GM12865 (cell line): ENCODE data around the gene CMTM4.
A peak's percentile ranks its signal among the peaks of the same experiment; 100 is the strongest.

Source experiments
- DNase-seq: peaks from one replicate; pipeline ENCODE4 v3.0.0; 2010; ENCODE audit warnings: low read depth
- H3K4me3 ChIP-seq: 2 replicates; pipeline ENCODE4 v1.5.1; 2011; ENCODE audit warnings: mild to moderate bottlenecking, low read depth, low read length, control low read depth
- CTCF ChIP-seq: IDR thresholded peaks from 2 replicates; pipeline ENCODE4 v1.5.1; 2011; ENCODE audit warnings: low read length, control low read depth, low read depth, inconsistent platforms; ENCODE audit not compliant: insufficient read depth; ENCODE audit errors: missing control alignments

CMTM4 gene

GRCh38 chr16:66592814-66593213 is 103.7 kb downstream of the CMTM4 start:
- H3K4me3 ChIP-seq = no peak overlapping the region
- no peak for DNase-seq
- no peak for TF ChIP-seq CTCF

GRCh38 chr16:66592241-66592640 is 104.3 kb downstream of the CMTM4 start:
- H3K4me3 ChIP-seq = no peak overlapping the region
- no peak for DNase-seq
- no peak for TF ChIP-seq CTCF

- TF ChIP-seq CTCF = no peak
- no peak overlapping the region for H3K4me3 ChIP-seq
Measured at GRCh38 chr16:66591018-66591417, 105.5 kb downstream of the CMTM4 start.

GRCh38 chr16:66590322-66590721 is 106.2 kb downstream of the CMTM4 start:
- no peak overlapping the region for H3K4me3 ChIP-seq
- peak; percentile 52 for DNase-seq
- no peak for TF ChIP-seq CTCF

More at GRCh38 chr16:66591018-66591417, 105.5 kb downstream of the CMTM4 start:
- DNase-seq = no peak

GRCh38 chr16:66588981-66589713 is 107.4 kb downstream of the CMTM4 start:
- DNase-seq = peak; percentile 73
- H3K4me3 ChIP-seq = no peak overlapping the region
- peak; percentile 77 for TF ChIP-seq CTCF

GRCh38 chr16:66587881-66588600 is 108.5 kb downstream of the CMTM4 start:
- no peak for DNase-seq
- no peak overlapping the region for H3K4me3 ChIP-seq
- no peak for TF ChIP-seq CTCF
